Peyer's patch (tissue), 4 donors: Measurements from ENCODE around the gene IL24.

Experiments
- CTCF ChIP-seq, 6 experiments: fragments of 450-650 bp in 4 of 6; fragments of 200-600 bp in 2 of 6; sonication (generic) in 1 of 6; IDR thresholded peaks; one replicate each; pipeline ENCODE4 v1.5.1; 2017 to 2019; ENCODE audit warnings: antibody characterized with exemption in 6 of 6, mild to moderate bottlenecking in 3 of 6, moderate library complexity in 1 of 6
- POLR2A ChIP-seq, 2 donors: fragments of 450-650 bp; IDR thresholded peaks; one replicate each; pipeline ENCODE4 v1.5.1; 2017; ENCODE audit warnings: antibody characterized with exemption in 2 of 2, mild to moderate bottlenecking in 2 of 2, moderate library complexity in 2 of 2

DNA sequence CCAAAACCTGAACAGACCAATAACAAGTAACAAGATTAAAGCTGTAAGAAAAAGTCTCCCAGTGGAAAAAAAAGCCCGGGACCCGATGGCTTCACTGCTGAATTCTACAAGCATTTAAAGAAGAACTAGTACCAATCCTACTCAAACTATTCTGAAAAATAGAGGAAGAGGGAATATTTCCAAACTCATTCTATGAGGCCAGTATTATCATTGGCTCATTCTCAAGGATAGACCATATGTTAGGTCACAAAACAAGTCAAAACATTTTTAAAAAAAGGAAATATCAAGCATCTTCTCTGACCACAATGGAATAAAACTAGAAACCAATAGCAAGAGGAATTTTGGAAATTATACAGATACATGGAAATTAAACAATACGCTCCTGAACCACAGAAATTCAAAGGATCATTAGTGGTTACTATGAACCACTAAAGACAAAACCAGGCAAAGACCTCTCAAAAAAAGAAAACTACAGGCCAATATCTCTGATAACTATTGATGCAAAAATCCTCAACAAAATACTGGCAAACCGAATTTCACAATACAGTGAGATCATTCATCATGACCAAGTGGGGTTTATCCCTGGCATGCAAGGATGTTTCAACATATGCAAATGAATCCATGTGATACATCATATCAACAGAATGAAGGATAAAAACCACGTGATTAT lies 45.8 kb upstream of the IL24 start:
- TF ChIP-seq CTCF (IDR thresholded peaks at IDR 0.05) (no peak), POLR2A (IDR thresholded peaks at IDR 0.05) (no peak)
